Measurements from ENCODE around the gene AGRN.

GRCh38 chr1:1041092-1041523 is 21.2 kb downstream of the AGRN start:
- TF ChIP-seq NFE2L2 (IDR thresholded peaks at IDR 0.05; ENCODE audit: low read depth, low read length) (no peak), SMC3 (IDR thresholded peaks at IDR 0.05; ENCODE audit: low read depth, low read length) (no peak)

All from IMR-90 (cell line).